MM.1S (cell line): ENCODE results near the gene TNFRSF13B.

Source experiments
- DNase-seq: peaks from one replicate; pipeline ENCODE4 v3.0.0-alpha.2; 2015
- H2AFZ ChIP-seq: fragments of 300-600 bp; sonication (generic); 2 replicates; pipeline ENCODE4 v1.6.0; 2016; ENCODE audit warnings: antibody characterized with exemption, low read length
- H3F3A ChIP-seq: fragments of 300-600 bp; sonication (generic); 2 replicates; pipeline ENCODE4 v1.6.1; 2016; ENCODE audit warnings: mild to moderate bottlenecking, antibody characterized with exemption, low read length, moderate library complexity, mixed read lengths; ENCODE audit not compliant: insufficient read depth
- H3K27ac ChIP-seq: fragments of 300-600 bp; sonication (generic); 2 replicates; pipeline ENCODE4 v1.5.1; 2016; ENCODE audit warnings: mild to moderate bottlenecking, low read length
- H3K27me3 ChIP-seq: fragments of 300-600 bp; sonication (generic); replicated peaks from 2 replicates; pipeline ENCODE4 v1.6.0; 2016; ENCODE audit warnings: low read length; ENCODE audit not compliant: insufficient read depth
- H3K36me3 ChIP-seq: fragments of 300-600 bp; sonication (generic); replicated peaks from 2 replicates; pipeline ENCODE4 v1.6.1; 2016; ENCODE audit warnings: mild to moderate bottlenecking, low read length, mixed read lengths; ENCODE audit not compliant: insufficient read depth
- H3K4me1 ChIP-seq: fragments of 300-600 bp; sonication (generic); 2 replicates; pipeline ENCODE4 v1.6.1; 2016; ENCODE audit warnings: low read length, mixed read lengths
- H3K4me2 ChIP-seq: fragments of 300-600 bp; sonication (generic); 2 replicates; pipeline ENCODE4 v1.6.0; 2016; ENCODE audit warnings: low read depth, low read length
- H3K4me3 ChIP-seq: fragments of 300-600 bp; sonication (generic); 2 replicates; pipeline ENCODE4 v1.5.1; 2016; ENCODE audit warnings: low read length, mixed read lengths
- H3K79me2 ChIP-seq: fragments of 300-600 bp; sonication (generic); 2 replicates; pipeline ENCODE4 v1.6.1; 2016; ENCODE audit warnings: mixed run types, low read length, mixed read lengths
- H3K9ac ChIP-seq: fragments of 300-600 bp; sonication (generic); 2 replicates; pipeline ENCODE4 v1.6.1; 2016; ENCODE audit warnings: low read length, mixed read lengths
- H3K9me2 ChIP-seq: fragments of 300-600 bp; sonication (generic); replicated peaks from 2 replicates; pipeline ENCODE4 v1.6.1; 2016; ENCODE audit warnings: mild to moderate bottlenecking, low read length, mixed read lengths; ENCODE audit not compliant: insufficient read depth
- H3K9me3 ChIP-seq: fragments of 300-600 bp; sonication (generic); replicated peaks from 2 replicates; pipeline ENCODE4 v1.6.1; 2016; ENCODE audit warnings: mild to moderate bottlenecking, low read length, mixed read lengths; ENCODE audit not compliant: insufficient read depth
- H4K20me1 ChIP-seq: fragments of 300-600 bp; sonication (generic); 2 replicates; pipeline ENCODE4 v1.6.1; 2016; ENCODE audit warnings: mild to moderate bottlenecking, low read length, moderate library complexity, mixed read lengths; ENCODE audit not compliant: insufficient read depth
- CTCF ChIP-seq: fragments of 300-600 bp; sonication (generic); IDR thresholded peaks from 2 replicates; pipeline ENCODE4 v1.5.1; 2016; ENCODE audit warnings: antibody characterized with exemption, low read length, mixed read lengths
- EZH2 ChIP-seq: fragments of 300-600 bp; sonication (generic); optimal IDR thresholded peaks from 2 replicates; pipeline ENCODE3; 2017; ENCODE audit warnings: low read depth, mild to moderate bottlenecking, antibody characterized with exemption, low read length, mixed read lengths
- EZH2phosphoT487 ChIP-seq: fragments of 300-600 bp; sonication (generic); IDR thresholded peaks from 2 replicates; pipeline ENCODE4 v1.6.1; 2018; ENCODE audit warnings: antibody characterized with exemption, low read length

The TNFRSF13B gene

GRCh38 chr17:16939606-16940115, 32.3 kb downstream of the TNFRSF13B start:
- TF ChIP-seq CTCF: no peak
- TF ChIP-seq EZH2: no peak
- no peak for TF ChIP-seq EZH2phosphoT487

GRCh38 chr17:16939208-16939576, 32.7 kb downstream of the TNFRSF13B start:
- H3K4me3 ChIP-seq: no peak overlapping the region
- no peak overlapping the region for H3K27ac ChIP-seq
- H3K36me3 ChIP-seq: peaks cover 26% of the 10 kb centered on the region
- no peak overlapping the region for H3K9ac ChIP-seq
- TF ChIP-seq EZH2 (no peak), EZH2phosphoT487 (no peak), CTCF (no peak)
- H2AFZ ChIP-seq: no peak overlapping the region
- peaks cover 77% of the 10 kb centered on the region for H3K79me2 ChIP-seq
- H3K4me1 ChIP-seq: no peaks in the 10 kb centered on the region
- no peaks in the 10 kb centered on the region for H3K9me2 ChIP-seq
- peaks cover 4% of the 10 kb centered on the region; the same call in 1 of the 2 replicates for H3F3A ChIP-seq
- DNase-seq: no peak
- H3K27me3 ChIP-seq: no peaks in the 10 kb centered on the region
- H4K20me1 ChIP-seq: peaks cover 33% of the 10 kb centered on the region; the same call in 1 of the 2 replicates
- no peak overlapping the region for H3K4me2 ChIP-seq
- no peaks in the 10 kb centered on the region for H3K9me3 ChIP-seq

More at GRCh38 chr17:16939606-16940115, 32.3 kb downstream of the TNFRSF13B start:
- H3K27ac ChIP-seq: no peak overlapping the region
- H3K9me2 ChIP-seq: no peaks in the 10 kb centered on the region
- H3K79me2 ChIP-seq: peaks cover 78% of the 10 kb centered on the region
- H3K4me2 ChIP-seq: no peak overlapping the region
- H4K20me1 ChIP-seq: peaks cover 33% of the 10 kb centered on the region; the same call in 1 of the 2 replicates
- H3F3A ChIP-seq: peaks cover 4% of the 10 kb centered on the region; the same call in 1 of the 2 replicates
- no peak overlapping the region for H3K4me3 ChIP-seq
- H2AFZ ChIP-seq: no peak overlapping the region
- no peaks in the 10 kb centered on the region for H3K27me3 ChIP-seq
- no peaks in the 10 kb centered on the region for H3K4me1 ChIP-seq
- peaks cover 31% of the 10 kb centered on the region for H3K36me3 ChIP-seq
- H3K9me3 ChIP-seq: no peaks in the 10 kb centered on the region
- DNase-seq: no peak
- H3K9ac ChIP-seq: no peak overlapping the region

- Histone ChIP-seq H4K20me1 (peaks cover 33% of the 10 kb centered on the region; the same call in 1 of the 2 replicates), H3K4me2 (no peak overlapping the region), H3K9ac (no peak overlapping the region), H2AFZ (no peak overlapping the region), H3K27ac (no peak overlapping the region), H3K9me2 (no peaks in the 10 kb centered on the region), H3K27me3 (no peaks in the 10 kb centered on the region), H3F3A (peaks cover 4% of the 10 kb centered on the region; the same call in 1 of the 2 replicates), H3K4me1 (no peaks in the 10 kb centered on the region), H3K4me3 (no peak overlapping the region), H3K36me3 (peaks cover 26% of the 10 kb centered on the region), H3K79me2 (peaks cover 72% of the 10 kb centered on the region), H3K9me3 (no peaks in the 10 kb centered on the region)
- no peak for TF ChIP-seq EZH2
- DNase-seq: no peak
Observed at GRCh38 chr17:16938496-16939207, 33.3 kb downstream of the TNFRSF13B start.

GRCh38 chr17:16938031-16938430, 33.9 kb downstream of the TNFRSF13B start:
- Histone ChIP-seq H3K36me3 (peaks cover 21% of the 10 kb centered on the region), H3K4me3 (no peak overlapping the region), H4K20me1 (peaks cover 27% of the 10 kb centered on the region; the same call in 1 of the 2 replicates), H3K9ac (no peak overlapping the region), H3K4me2 (no peak overlapping the region), H2AFZ (no peak overlapping the region), H3K9me2 (no peaks in the 10 kb centered on the region), H3K4me1 (no peaks in the 10 kb centered on the region), H3K27me3 (no peaks in the 10 kb centered on the region), H3F3A (peaks cover 4% of the 10 kb centered on the region; the same call in 1 of the 2 replicates), H3K79me2 (peaks cover 66% of the 10 kb centered on the region), H3K9me3 (no peaks in the 10 kb centered on the region), H3K27ac (no peak overlapping the region)
- no peak for DNase-seq
- TF ChIP-seq CTCF: no peak
- TF ChIP-seq EZH2phosphoT487: no peak
- TF ChIP-seq EZH2: no peak
